ENCODE measurements around the gene GLOD4. TPM values are rescaled to one million over a fixed set of nuclear protein-coding genes. Genes with fewer than 3 reads are reported as not detected.
A peak's percentile ranks its signal among the peaks of the same experiment; 100 is the strongest.

The GLOD4 gene
- total RNA-seq, 1 experiment from 2014 or later, result 88.9 TPM

DNA sequence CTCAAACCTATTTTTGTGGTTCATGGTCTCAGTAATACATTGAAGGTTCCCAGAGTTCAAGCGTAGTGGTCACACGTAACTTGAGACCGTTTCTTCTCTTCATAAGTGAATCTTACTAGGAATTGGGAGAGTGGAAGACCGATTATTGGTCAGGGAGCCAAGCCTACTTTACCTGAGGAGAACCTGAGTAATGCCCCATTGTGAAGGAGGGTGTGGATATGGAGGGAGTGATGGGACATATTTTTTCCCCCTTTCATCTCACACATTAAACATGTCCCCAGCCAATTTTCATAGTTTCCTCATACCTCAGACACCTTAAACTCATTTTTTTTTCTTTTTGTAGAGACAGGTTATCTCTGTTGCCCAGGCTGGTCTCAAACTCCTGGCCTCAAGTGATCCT lies 38.9 kb downstream of the GLOD4 start:
- DNase-seq (ENCODE audit: low read depth), result no peak

DNA sequence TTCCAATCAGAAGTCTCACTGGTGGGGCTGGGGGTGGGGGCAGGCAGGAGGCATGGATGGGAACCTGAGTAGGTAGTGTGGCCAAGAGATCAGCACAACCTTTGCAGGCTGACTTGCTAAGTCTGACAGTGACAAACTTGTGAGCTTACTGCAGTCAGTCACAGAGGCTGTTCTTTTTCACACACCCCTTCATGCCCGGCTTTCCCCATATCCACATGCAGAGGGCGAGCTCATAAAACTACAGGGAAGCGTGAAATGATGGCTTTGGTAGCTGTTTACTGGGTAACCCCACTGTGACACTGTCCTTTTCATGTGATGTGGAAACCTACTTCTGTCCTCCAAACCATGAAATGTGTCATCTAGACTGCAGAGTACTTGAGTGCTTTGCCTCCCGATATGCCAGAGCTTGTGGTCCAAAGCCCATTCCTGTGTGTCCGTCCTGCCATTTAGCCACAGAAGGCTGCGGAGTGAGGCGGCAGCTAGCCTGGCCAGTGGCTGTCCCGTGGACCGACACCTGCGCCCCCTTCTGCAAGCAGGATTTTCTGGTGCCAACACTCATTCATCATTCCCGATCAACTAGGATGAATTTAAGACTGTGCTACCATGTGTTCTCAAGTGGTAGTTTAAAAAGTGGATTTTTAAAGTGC lies 39.8 kb downstream of the GLOD4 start:
- no peak for DNase-seq (ENCODE audit: low read depth)

GRCh38 chr17:740240-741017 lies 41.7 kb downstream of the GLOD4 start:
- DNase-seq (ENCODE audit: low read depth), result no peak

- no peak for DNase-seq (ENCODE audit: low read depth)
These were observed 44.4 kb downstream of the GLOD4 start for GRCh38 chr17:737561-738113.

GRCh38 chr17:733743-734142 lies 48.3 kb downstream of the GLOD4 start:
- DNase-seq (ENCODE audit: low read depth), result no peak

DNA sequence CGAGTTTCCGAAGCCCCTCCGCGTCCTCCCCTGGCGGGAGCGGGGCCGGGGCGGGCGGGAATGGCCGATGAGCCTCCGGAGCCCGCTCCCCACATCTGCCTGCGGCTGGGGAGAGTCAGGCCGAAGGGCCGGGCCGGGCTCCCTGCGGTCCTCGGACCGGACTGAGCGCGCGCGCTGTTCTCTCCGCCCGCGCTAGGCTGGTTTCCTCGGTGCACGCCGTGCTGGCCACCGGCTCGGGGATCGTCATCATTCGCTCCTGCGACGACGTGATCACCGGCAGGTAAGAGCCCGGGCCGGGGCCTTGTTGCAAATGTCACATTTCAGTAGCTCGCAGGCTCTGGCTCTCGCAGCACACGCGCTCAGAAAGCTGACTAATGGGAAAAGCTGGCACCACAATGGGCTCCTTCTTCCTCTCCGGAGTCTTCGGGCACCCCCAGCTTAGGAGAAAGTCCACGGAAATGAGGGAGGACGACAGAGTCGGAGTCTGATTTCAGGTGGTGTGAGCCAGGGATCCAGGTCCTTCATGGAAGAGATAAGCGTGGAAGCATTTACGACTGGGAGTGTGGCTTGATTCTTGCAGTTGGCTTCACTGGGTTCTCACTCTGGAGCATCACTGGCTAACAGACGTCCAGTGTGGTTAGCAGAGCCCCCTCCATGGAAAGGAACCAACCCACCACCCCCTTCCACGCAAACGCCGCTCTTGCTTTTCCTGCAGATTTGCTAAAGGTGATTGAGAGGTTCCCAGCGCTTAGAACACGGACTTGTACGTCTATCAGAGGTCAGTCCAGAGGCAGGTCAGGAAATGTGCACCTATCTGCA lies 49.0 kb downstream of the GLOD4 start:
- peak; percentile 20 for DNase-seq (ENCODE audit: low read depth)

- DNase-seq (ENCODE audit: low read depth), result peak; percentile 52
These were observed 49.8 kb downstream of the GLOD4 start, which contains the start of gene TLCD3A for GRCh38 chr17:732067-732901. Gene TLCD3A, plus strand, starts transcription at chr17:732596. Its CDS starts 52 bp downstream, at chr17:732648.

GRCh38 chr17:731644-732066 lies 50.4 kb downstream of the GLOD4 start:
- DNase-seq (ENCODE audit: low read depth), result no peak

DNA sequence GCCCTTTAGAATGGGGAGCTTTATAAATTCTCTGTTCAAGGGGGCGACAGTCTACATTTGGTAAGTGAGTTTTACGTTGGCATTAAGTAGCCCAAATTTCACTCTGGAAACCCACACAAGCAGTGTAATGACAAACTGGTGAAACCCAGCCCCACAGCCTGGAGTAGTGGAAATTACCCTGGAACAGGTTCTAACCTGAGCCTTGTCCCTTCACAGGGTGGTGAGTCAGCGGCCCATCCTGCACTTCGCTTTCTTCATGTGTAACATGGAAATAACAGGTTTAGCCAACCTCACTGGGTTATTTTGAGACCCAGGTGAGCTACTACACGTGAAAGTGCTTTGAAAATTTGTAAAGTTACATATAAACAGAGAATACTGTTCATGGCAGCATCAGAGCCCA lies 53.2 kb downstream of the GLOD4 start:
- DNase-seq (ENCODE audit: low read depth), result no peak

DNA sequence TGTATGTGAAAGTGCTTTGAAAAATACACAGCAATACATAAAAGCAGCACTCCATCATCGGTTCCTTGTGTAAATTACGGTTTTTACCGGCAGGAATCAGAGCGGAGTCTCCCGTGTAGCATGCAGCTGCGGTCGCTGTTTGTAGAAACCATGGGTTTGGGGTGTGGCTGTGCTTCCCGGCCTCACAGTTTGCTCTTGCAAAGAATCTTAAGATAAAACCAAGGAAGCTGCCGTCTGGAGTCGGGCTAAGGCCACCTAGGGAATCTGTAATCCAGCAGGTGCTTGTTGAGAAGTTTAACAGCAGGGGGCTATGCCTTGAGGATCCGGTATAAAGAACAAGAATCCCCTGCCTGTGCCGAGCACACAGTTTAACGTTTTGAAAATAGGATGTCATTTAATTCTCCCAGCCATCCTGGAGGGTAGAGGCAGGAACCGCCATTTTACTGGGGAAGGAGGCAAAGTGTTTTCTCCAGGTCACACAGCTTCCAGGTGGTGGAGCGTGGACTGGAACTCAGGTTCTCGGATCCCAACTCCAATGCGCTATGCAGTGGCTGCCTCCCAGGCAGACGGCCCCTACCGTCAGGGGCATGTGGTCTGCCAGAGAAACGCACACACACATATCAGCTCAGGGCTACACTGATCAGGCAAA lies 55.7 kb downstream of the GLOD4 start:
- DNase-seq (ENCODE audit: low read depth), result no peak

GRCh38 chr17:725746-726145 lies 56.3 kb downstream of the GLOD4 start:
- DNase-seq (ENCODE audit: low read depth), result no peak

DNA sequence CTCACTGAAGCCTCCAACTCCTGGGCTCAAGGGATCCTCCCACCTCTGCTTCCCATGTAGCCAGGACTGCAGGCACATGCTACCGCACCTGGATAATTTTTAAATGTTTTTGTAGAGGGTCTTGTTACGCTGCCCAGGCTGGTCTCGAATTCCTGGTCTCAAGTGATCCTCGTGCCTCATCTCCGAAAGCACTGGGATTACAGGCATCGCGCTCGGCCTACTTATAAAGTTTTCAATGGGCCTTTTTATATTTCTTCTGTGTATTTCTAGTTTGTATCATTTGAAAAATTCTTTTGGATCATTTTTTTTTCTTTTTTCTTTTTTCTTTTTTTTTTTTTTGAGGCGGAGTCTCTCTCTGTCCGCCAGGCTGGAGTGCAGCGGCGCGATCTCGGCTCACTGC lies 57.0 kb downstream of the GLOD4 start:
- no peak for DNase-seq (ENCODE audit: low read depth)

GRCh38 chr17:721540-721937 lies 60.5 kb downstream of the GLOD4 start:
- DNase-seq (ENCODE audit: low read depth), result no peak

DNA sequence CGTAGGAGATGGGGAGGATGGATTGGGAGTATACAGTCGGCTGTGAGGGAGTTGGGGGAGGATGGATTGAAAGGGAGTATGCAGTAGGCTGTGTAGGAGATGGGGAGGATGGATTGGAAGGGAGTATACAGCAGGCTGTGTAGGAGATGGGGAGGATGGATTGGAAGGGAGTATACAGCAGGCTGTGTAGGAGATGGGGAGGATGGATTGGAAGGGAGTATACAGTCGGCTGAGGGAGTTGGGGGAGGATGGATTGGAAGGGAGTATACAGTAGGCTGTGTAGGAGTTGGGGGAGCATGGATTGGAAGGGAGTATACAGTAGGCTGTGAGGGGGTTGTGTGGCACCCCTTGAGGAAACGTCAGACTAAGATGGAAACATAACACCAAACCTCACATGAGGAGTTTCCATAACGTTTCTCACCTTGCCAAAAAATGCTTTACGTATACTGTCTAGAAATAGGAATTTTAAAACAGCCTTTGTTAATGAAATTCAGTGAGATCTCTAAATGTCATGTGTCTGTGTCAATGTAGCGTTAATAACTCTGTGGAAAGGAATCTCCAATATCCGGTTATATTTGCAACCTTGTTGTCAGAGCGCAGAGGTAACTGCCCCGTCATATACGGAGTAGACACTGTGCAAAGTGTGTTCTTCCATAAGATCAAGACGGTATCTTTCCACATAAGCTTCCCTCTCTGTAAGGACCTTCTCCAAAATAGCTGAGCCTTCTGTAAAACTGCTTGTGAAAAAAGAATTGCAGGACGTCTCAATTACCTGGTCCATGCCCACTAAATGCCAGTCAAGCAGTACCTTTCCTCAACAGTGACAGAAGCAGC lies 61.2 kb downstream of the GLOD4 start:
- no peak for DNase-seq (ENCODE audit: low read depth)

DNA sequence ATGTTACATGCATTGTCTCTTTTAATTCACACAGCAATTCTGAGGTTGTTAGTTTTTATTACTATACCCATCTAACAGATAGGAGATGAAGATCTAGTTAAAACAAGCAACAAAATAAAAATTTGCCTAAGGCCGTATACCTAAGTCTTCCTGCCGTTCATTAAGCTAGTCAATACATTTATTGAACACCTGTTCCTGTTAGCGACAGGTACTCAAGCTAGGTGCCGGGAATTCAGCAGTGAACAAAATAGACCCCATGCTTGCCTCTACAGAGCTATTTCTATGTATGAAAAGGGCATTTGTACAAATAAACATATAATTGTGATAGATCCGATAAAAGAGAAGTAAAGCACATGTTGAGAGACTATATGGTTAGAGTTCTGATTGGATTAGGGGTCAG lies 64.0 kb downstream of the GLOD4 start:
- DNase-seq (ENCODE audit: low read depth), result no peak
